Pons (tissue), 1 donor: ENCODE data around the gene FANK1.
A peak's percentile ranks its signal among the peaks of the same experiment; 100 is the strongest.
"Not testable (repeated sequence)": the region's sequence is repeated elsewhere in the genome, so short reads cannot be mapped to it uniquely, and the experiment has no call there.

Experiments used
- DNase-seq: peaks from one replicate; pipeline ENCODE4 v3.0.0-alpha.2; 2016; ENCODE audit warnings: low spot score

Gene FANK1

DNA sequence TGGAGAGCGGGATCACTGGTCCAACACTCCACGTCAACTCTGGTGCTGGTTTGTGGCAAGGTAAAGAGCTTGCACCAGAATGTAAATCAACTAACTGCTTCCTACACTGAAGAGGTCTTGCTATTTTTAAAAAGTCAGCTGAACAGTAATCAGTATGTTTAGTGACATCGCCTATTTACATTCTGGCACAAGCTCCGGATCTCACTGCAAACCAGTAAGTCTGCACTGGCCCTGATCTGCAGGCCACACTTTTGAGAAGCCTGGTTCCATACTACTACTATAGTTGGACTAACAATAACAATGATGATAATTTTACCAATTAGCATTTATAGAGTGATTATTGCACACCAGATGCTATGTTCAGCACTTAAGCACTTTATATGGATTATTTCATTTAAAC is 6.9 kb upstream of the FANK1 start:
- DNase-seq: not testable (repeated sequence)

DNA sequence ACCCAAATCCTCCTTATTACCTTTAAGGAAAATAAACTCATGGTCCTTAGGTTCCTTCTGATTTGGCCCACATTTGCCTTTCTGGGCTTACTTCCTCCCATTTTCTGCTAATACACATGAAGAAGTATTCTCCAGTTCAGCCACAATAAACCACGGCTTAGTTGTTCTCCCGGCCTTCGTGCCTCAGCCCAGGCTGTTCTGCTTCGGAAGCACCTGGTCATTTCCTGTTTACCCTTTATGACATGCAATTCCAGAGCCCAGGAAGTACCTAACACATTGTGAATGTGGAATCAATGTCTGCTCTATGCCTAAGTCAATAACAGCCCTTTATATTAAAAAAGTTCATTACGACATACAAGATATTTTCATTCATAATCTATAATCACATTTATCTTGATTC is 4.0 kb upstream of the FANK1 start:
- not testable (repeated sequence) for DNase-seq

DNA sequence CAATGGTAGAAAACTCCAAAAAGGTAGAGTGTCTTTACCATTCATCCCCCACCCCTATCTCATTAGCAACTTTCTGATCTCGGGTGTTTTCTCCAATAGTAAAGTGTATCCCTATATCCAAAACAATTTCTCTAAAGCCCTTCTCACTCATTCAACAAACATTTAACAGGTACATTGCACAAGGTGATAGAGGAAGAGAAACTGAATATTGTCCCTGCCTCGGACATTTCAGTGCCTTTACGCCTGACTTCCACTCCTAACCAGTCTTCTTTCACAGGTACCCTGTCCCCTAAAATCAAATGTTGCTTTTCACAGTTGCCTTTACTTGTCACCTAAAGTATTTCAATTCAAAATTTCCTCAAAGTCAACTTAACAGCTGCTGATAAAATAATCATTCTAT is 2.2 kb upstream of the FANK1 start:
- DNase-seq: not testable (repeated sequence)

DNA sequence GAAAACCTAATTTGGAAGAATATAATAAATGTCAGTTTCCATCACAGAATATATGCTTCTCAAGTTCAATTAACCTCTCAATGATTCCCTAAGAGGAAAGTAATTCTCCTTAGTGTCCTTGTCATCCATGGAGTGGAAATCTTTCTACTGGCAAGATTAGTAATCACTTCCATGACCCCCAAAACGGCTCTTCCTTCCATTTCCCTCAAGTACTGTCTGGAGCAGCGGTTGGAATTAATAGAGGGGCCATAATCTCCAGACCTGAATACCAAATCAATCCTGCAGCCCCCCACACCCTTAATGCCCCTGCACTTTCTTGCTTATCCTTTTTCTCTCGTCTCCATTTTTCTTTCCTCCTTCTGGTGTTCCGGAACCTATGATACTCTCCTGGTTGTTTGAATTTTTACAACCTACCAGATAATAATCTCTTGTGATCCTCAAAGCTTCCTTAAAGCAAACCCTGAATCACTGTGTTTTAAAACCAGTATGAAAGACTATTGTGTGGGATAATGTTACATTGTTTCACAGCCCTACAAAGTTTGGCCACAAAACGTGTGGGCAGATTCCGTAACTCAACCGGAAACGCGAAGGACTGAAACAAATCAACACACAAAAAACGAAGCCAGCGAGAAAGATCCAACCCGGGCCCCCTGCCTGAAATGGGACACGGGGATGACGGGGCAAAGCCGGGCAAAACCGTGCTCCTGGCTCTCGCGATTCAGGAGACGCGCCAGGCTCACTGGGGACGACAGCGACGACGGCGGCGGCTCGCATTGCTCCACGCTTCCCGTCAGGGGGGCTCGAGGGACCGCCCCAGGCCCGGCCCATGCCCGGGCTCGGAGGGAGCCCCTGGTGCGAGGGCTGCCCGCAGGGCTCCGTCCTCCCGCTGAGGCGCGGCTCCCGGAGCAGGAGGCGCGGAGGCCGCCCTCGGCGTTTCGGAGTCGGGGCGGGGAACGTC is 955 bp upstream of the FANK1 start:
- DNase-seq: peak; percentile 42

DNA sequence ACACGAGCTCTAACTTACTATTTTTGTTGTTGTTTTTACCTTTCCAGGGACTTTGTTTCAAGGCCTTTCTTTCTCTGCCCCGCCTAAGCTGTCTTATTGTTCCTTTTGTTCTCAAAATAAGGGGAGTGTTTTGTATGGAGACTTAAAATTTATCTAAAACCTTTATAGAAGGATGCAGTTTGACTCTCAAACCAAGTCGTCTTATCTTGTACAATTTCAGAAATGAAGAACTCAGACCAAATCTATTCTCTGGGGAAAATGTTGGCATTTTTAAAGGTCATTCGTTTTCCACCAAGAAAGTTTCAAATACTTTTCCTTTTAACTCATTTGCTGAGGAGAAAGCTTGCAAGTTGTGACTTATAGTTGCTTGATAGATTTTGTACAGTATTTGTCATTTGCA is 953 bp downstream of the FANK1 start:
- DNase-seq: not testable (repeated sequence)

DNA sequence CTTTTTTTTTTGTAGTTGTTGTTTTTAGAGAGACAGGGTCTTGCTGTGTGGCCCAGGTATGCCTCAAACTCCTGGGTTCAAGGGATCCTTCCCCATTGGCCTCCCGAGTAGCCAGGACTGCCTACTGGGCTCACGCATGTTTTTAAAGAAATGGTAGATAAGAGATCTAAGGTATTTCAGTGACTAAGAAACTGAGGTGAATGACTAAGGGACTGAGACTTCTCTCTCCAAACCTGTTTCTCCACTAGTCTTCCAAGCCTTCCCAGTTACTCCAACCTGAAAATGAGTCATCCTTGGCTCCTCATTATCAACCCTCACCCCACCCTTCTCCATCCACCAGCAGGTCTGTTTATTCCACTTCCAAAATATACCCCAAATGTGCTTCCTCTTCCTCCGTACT is 4.6 kb downstream of the FANK1 start:
- not testable (repeated sequence) for DNase-seq

DNA sequence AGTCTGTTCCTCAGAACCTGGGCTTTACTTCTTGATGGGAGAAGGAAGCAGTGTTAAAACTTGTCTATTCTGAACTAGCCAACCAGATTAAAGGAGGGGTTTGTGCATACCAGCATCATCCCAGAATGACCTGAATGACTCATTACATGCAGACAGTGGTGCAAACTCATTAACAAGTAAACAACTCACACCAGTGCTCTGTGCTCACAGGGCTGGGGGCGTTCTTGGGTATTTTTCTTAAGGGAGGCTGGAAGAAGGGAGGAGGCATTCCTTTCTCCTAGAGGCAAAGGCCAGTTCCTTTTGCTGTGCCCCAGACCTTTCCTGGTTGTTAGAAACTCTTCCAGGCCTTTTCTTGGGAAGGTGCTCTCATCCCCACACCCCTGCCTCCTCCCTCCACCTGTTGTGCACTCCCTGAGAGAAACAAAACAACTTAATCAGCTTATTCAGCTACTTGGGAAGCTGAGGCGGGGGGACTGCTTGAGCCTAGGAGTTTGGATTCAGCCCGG is 6.8 kb downstream of the FANK1 start:
- not testable (repeated sequence) for DNase-seq

DNA sequence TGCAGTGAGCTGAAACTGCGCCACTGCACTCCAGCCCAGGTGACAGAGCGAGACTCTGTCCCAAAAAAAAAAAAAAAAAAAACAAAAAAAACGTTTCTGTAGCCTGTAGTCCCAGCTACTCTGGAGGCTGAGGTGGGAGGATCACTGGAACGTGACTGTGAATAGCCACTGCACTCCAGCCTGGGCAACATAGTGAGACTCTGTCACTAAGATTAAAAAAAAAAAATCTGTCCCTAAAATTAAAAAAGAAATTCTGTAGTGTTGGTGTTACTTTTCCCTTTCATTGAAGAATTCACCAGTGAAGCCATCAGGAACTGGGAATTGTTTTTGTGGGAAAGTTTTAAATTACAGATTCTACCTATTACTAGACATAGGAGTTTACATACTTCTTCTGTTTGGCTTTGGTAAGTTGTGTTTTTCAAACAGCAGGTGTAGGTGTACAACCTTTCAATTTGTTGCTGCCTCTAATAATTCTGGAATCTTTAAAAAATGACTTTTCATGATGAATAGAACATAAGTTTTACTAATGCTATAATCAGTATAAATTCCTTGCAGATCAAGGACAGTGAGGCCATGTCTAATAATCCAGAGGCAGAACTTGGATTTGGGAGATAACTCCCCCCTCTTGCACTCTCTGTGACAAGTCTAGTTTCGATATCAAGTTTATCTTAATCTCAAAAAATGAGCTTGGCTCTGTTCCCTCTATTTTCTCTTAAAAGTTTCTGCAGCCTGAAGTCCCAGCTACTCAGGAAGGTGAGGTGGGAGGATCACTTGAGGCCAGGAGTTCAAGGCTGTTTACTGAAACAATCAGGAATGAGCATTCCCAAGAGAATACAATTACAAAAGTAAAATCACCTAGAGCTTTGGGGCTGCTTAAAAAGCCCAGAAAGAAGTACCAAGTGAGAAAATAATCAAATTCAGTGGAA is 9.0 kb downstream of the FANK1 start:
- not testable (repeated sequence) for DNase-seq

DNA sequence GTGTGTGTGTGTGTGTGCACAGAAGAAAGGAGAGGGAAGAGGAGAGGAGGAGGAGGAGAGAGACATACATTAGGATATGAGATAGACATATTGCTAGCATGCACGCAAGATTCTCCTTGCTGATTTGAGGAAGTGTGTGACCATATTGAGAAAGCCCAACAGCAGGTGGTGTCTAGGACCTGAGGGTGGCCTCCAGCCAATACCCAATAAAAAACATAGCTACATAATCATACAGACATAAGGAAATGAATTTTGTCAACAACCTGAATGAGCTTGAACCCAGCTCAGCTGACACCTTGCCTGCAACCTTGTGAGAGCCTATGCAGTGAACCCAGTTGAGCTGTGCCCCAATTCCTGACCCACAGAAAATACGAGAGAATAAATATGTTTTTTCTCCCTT is 11.2 kb downstream of the FANK1 start:
- not testable (repeated sequence) for DNase-seq

DNA sequence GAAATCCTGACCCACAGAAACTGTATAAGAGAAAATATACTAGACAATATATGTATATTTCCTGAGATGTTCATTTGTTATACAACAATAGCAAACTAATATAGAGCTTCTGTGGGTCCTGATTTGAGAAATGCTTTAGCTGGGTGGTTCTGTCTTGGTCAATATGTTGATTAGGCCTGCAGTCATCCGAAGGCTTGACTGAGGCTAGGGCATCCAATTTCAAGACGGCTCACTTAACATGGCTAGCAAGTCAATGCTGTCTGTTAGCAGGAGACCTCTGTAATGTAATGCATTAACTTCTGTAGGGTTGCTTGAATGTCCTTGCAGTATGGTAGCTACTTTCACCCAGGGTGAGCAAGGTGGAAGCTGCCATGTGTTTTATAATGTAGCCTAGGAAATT is 12.4 kb downstream of the FANK1 start:
- DNase-seq: not testable (repeated sequence)

DNA sequence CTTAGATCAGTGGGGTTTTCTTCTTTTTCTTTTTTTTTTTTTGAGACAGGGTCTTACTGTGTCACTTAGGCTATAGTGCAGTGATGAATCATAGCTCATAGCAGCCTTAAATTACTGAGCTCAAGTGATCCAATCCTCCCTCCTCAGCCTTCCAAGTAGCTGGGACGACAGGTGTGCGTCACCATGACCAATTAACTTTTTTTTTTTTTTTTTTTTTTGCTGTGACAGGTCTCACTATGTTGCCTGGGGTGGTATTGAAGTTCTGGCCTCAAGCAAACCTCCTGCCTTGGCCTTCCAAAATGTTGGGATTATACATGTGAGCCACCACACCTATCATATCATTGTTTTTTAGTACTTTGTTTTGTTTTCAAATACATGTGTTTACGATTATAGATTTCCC is 13.1 kb downstream of the FANK1 start:
- not testable (repeated sequence) for DNase-seq

DNA sequence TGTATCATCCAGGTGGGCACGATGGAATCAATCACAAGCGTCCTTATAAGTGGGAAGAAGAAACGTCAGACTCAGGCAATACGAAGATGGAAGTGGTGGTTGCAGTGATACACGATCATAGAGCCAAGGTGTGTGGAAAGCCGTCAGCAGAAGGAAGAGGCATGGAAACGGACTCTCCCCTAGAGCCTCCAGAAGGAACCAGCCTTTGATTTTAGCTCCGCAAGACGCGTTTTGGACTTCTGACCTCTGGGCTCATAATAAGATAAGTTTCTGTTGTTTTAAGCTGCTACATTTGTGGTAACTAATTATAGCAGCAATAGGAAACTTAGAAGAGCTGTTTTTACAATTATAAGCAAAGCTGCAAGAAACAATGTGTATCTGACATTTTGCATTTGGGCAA is 14.8 kb downstream of the FANK1 start:
- DNase-seq: no peak

DNA sequence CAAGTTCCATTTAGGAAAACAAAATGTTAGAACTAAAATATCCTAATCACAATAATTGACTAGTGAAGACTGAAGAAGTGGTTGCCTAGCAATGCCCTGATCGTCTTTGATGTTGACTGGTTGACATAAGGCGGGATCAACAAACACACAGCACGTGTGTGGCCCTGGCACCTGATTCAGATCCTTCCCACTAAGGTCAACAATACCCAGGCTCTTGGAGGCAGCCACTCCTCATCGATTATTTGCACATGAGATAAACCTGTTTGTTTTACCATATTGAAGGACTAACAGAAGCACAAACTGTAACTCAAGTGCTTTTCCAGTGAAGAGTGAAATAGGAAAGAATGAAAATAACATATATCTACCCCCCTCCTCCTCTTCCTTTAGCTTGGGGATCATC is 15.6 kb downstream of the FANK1 start:
- DNase-seq: no peak

DNA sequence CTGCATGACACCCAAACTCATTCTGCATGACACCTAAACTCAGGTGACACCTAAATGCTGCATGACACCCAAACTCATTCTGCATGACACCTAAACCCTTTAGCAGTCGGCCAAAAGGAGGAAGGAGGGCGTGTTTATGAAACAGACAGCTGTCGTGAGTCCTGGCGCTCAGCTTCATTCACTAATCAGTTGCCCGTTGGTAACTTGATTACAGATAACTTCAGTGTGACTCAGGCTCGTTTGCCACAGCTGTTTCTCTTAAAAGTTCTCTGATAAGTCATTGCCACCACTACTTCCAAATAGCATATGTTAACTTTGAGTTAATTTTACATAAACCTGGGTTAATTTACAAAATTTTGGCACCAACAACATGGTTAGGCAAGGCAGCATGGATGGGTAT is 16.9 kb downstream of the FANK1 start:
- DNase-seq: not testable (repeated sequence)

DNA sequence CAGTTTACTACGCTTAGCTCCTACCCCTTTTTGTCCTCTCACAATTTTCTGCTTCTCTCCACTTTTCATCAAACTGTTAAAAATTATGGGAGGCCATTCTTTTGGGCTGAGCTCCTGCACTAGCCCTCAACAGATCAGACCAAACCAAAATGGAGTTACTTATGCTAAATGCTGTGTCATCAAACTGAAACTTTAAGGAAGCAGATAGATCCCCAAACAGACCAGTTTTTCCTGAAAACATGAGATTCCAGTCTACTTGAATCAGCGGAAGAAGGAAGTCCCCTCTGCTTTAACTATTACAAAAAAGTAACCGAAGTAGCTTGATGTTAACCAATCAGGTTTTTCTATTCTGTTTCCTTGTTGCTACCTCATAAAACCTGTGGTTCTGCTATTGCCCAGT is 20.6 kb downstream of the FANK1 start:
- no peak for DNase-seq

DNA sequence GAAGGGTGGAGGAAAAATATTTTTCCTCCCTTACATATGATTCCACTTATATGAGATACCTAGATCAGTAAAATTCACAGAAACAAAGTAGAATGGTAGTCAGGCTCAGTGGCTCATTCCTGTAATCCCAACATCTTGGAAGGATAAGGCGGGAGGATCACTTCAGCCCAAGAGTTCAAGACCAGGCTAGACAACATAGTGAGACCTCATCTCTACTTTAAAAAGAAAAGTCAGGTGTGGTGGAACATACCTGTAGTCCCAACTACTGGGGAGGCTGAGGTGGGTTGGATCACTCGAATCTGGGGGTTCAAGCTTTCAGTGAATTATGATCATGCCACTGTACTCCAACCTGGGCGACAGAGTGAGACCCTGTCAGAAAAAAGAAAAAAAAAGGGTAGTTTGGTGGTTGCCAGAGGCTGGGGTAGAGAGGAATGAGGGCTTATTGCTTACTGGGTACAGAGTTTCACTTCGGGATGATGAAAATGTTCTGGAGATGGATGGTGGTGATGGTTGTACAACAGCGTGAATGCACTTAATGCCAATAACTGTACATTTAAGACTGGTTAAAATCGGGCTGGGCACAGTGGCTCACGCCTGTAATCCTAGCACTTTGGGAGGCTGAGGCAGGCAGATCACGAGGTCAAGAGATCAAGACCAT is 21.5 kb downstream of the FANK1 start:
- not testable (repeated sequence) for DNase-seq

DNA sequence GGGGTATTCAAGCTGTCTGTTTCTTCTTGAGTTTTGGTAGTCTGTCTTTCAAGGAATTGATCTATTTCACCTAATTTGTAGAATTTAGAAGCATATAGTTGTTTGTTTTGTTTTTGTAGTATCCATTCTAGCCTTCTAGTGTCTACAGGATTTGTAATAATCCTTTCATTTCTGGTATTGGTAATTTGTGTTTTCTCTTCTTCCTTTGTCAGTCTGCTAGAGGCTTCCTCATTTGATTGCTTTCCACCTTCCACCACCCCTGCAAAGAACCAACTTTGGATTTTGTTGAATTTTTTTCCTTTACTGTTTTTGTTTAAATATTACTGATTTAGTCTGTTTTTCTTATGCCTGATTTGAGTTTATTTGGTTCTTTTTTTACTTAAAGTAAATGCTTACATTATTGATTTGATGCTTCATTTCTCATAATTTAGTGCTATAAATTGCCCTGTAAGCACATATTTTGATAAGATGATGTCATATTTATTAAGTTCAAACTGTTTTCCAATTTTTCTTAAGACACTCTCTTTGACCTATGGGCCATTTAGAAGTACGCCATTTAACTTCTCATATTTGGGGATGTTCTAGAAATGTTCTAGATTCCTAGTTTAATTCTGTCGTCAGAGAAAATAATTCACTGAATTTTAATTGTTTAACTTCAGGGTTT is 25.4 kb downstream of the FANK1 start:
- DNase-seq: not testable (repeated sequence)

DNA sequence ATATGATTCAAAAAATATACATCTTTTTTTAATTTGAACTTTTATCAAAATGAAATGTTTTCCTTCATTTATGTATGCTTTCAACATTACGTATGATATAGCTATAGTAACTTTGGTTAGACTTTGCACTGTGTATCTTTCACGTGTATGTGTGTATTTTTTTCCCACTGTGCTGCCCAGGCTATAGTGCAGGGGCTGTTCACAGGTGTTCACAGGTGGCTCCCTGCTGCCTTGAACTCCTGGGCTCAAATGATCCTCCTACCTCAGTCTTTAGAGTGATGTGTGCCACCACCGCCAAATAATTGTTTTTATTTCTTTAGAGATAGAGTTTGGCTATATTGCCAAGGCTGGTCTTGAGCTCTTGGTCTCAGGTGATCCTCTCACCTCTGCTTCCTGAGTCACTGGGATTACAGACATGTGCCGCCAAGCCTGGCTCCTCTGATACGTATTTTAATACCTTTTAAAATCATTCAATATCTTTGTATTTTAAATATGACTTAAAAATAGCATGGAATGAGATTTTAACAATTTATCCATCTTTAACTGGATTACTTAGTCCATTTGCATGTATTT is 29.0 kb downstream of the FANK1 start:
- DNase-seq: no peak

DNA sequence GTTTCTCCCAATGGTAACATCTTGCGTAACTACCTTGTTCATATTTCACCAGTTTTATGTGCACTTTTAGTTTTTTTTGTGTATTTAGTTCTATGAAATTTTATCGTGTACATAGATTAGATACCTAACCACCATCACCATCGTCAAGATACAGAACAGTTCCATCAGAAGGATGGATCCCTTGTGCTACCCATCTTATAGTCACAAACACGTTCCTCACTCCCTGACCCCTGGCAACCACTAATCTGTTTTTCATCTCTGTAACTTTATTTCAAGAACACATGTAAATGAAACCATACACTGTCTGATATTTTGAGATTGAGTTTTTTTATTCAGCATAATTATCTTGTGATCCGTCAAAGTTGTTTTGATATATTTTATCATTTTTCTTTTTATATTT is 29.9 kb downstream of the FANK1 start:
- no peak for DNase-seq

DNA sequence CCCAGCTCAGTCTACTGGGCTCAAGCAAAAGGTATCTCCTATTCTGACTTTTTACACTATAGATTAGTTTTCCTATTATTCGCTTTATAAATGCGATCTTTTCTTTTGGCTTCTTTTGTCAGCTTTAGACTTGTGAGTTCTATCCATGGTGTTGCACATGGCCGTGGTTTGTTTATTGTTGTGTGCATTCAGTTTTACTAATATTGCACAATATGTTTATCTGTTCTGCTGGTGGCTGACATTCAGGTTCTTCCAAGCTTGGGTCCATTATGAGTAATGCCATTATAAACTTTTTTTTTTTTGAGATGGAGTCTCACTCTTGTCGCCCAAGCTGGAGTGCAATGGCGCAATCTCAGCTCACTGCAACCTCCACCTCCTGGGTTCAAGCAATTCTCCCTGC is 30.9 kb downstream of the FANK1 start:
- not testable (repeated sequence) for DNase-seq
